Measurements from ENCODE around the gene SERINC4.
"Not testable (repeated sequence)": the region's sequence is repeated elsewhere in the genome, so short reads cannot be mapped to it uniquely, and the experiment has no call there.

The SERINC4 gene

DNA sequence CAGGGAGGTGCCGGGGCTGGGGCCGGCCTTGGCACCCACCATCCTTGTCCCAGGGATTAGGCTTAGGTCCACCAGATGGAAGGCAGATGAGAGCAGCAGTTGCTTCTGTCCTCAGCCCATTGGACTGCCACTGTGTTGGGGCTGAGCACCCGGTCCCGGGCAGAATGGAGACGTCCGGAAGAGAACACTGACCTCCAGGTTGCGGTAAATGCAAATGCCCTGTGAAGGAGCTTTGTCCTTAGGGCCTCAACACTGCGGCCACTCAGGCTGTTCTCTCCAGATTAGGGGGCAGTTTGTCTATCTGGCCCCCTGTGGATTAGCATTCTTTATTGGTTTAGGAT lies at the start of gene SERINC4:
Gene SERINC4, minus strand, starts transcription at position 276 of the 341 bp plus-strand sequence. Its CDS starts 234 bp downstream, at position 42.
- no peak for DNase-seq (ENCODE audit: low spot score)

DNA sequence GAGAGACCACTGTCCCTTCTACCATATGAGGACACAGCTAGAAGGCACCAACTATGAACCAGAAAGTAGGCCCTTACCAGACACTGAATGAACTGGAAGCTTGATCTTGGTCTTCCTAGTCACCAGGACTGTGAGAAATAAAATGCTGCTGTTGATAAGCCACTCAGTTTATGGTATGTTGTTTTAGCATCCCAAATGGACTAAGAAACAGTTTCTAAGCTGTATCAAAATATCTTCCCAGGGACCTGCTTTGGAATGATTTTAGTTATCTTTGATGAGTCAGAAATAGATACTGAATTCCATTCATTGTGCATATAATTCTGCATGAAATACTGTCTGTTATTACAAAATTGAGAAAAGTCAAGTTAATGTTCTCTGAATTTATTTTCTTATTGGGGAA lies 45.4 kb upstream of the SERINC4 start:
- DNase-seq (ENCODE audit: low spot score) = no peak

DNA sequence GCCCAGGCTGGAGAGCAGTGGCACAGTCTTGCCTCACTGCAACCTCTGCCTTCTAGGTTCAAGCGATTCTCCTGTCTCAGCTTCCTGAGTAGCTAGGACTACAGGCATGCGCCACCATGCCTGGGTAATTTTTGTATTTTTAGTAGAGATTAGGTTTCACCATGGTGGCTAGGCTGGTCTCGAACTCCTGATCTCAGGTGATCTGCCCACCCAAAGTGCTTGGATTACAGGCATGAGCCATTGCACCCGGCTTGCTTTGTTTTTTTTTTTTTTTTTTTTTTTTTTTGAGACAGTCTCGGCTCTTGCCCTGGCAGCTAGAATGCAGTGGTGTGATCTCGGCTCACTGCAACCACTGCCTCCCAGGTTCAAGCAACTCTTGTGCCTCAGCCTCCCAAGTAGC lies 32.5 kb upstream of the SERINC4 start:
- DNase-seq (ENCODE audit: low spot score) = not testable (repeated sequence)

DNA sequence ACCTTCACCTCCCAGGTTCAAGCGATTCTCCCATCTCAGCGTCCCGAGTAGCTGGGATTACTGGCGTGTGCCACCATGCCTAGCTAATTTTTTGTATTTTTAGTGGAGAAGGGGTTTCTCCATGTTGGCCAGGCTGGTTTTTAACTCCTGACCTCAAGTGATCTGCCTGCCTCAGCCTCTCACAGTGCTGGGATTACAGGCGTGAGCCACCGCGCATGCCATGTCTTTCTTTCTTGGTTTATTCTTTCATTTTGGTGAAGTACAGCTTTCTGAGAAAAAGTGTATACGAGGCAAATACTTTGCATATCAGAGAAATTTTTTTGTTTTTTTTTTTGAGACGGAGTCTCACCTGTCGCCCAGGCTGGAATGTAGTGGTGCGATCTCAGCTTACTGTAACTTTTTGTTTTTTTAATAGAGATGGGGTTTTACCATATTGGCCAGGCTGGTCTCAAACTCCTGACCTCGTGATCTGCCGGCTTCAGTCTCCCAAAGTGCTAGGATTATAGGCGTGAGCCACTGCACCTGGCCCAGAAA lies 31.6 kb upstream of the SERINC4 start:
- not testable (repeated sequence) for DNase-seq (ENCODE audit: low spot score)

DNA sequence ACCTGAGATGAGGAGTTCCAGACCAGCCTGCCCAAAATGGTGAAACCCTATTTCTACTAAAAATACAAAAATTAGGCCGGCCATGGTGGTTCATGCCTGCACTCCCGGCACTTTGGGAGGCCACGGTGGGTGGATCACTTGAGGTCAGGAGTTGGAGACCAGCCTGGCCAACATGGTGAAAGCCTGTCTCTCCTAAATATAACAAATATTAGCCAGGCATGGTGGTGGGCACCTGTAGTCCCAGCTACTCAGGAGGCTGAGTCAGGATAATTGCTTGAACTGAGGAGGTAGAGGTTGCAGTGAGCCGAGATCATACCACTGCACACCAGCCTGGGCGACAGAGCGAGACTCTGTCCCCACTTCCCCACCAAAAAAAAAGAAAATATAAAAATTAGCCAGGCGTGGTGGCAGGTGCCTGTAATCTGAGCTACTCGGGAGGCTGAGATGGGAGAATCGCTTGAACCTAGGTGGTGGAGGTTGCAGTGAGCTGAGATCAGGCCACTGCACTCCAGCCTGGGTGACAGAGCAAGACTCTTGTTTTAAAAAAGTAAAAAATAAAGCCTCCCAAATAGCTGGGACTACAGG lies 30.8 kb upstream of the SERINC4 start:
- DNase-seq (ENCODE audit: low spot score) = not testable (repeated sequence)

DNA sequence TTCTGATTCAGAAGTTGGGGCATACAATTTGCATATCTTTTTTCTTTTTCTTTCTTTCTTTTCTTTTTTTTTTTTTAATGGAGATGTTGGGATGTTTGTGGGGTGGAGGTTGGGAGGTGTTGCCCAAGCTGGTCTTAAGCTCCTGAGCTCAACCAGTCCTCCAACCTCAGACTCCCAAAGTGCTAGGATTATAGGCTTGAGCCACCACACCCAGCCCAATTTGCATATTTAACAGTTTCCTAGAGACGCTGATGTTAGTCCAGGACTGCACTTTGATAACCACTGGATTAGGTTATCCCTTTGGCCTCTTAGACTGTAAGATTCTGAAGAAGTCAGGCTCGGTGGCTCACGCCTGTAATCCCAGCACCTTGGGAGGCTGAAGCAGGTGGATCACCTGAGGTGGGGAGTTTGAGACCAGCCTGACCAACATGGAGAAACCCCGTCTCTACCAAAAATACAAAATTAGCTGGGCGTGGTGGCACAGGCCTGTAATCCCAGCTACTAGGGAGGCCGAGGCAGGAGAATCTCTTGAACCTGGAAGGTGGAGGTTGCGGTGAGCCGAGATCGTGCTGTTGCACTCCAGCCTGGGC lies 30.0 kb upstream of the SERINC4 start:
- DNase-seq (ENCODE audit: low spot score) = not testable (repeated sequence)

DNA sequence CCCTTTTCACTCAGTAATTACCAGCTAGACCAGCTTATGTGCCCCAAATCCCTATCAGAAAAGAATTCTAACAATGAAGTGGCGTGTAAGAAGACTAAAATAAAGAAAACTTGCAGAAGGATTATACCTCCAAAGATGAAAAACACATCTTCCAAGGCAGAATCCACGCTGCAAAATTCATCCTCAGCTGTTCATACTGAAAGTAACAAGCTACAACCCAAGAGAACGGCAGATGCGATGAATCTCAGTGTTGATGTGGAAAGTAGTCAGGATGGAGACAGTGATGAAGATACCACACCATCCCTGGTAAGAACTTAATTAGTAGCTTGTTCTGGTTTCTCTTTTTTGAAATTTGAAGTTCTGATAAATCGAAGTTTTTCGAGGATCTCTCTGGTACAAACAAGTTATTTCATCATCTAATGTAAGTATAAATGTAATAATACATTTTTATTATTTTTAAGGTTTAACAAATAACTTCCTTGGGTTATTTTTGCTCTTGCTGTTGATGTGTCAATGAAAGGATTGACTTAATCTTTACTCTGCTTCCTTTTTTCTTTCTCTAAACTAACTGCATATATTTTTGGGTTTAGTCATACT lies 28.1 kb upstream of the SERINC4 start:
- peak; percentile 27 for DNase-seq (ENCODE audit: low spot score)

DNA sequence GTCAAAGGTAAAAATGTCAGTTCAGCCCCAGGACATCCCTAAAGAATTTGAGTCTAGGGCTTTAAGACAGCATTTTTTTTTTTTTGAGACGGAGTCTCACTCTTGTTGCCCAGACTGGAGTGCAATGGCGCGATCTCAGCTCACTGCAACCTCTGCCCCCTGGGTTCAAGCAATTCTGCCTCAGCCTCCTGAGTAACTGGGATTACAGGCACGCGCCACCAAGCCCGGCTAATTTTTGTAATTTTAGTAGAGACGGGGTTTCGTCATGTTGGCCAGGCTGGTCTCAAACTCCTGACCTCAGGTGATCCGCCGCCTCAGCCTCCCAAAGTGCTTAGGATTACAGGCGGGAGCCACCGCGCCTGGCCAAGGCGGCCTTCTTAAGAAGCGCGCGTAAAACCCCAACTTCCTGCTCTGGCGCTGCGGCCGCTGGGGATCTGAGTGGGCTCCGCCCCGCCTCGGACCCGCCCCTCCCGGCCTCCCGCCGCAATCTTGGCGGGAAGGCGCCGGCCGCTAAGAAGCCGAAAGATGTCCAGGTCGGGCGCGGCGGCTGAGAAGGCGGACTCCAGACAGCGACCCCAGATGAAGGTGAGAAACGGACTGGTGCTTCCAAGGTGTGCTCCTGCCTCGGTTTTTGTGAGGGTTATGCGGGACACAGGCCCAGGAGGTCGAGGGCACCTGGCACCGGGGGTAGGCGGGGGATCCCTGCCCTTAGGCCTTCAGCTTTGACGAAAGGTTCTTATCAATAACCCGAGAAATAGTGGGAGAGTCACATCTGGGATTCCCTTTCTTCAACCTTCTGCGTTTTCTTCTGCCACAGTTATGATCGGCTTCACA lies 26.7 kb upstream of the SERINC4 start, which contains the start of gene WDR76:
Gene WDR76, plus strand, starts transcription at position 495 of the 834 bp plus-strand sequence. Its CDS starts 31 bp downstream, at position 526.
- DNase-seq (ENCODE audit: low spot score) = peak; percentile 92

DNA sequence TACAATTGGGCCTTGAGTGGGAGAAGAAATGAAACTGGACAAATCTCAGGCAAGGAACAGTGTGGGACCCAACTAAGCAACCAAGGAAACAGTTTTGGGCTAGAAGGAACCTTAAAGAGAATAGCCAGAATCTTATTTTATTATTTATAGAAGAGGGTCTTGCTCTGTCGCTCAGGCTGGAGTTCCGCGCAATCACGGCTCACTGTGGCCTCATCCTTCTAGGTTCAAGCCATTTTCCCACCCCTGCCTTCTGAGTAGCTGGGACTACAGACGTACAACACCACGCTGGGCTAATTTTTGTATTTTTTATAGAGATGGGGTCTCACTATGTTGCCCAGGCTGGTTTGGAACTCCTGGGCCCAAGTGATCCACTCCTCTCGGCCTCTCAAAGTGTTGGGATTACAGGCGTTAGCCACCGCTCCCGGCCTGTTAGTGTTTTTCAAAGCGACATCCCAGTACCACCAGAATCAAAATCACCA lies 26.0 kb upstream of the SERINC4 start:
- DNase-seq (ENCODE audit: low spot score) = no peak

DNA sequence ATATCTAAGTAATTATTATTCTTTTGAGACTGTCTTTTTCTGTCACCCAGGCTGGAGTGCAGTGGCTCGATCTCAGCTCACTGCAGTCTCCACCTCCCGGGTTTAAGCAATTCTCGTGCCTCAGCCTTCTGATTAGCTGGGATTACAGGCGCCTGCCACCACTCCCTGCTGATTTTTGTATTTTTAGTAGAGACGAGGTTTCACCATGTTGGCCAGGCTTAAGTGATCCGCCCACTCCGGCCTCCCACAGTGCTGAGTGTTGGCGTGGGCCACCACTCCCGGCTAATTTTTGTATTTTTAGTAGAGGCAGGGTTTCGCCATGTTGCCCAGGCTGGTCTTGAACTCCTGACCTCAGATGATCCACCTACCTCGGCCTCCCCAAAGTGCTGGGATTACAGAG lies 25.3 kb upstream of the SERINC4 start:
- not testable (repeated sequence) for DNase-seq (ENCODE audit: low spot score)

DNA sequence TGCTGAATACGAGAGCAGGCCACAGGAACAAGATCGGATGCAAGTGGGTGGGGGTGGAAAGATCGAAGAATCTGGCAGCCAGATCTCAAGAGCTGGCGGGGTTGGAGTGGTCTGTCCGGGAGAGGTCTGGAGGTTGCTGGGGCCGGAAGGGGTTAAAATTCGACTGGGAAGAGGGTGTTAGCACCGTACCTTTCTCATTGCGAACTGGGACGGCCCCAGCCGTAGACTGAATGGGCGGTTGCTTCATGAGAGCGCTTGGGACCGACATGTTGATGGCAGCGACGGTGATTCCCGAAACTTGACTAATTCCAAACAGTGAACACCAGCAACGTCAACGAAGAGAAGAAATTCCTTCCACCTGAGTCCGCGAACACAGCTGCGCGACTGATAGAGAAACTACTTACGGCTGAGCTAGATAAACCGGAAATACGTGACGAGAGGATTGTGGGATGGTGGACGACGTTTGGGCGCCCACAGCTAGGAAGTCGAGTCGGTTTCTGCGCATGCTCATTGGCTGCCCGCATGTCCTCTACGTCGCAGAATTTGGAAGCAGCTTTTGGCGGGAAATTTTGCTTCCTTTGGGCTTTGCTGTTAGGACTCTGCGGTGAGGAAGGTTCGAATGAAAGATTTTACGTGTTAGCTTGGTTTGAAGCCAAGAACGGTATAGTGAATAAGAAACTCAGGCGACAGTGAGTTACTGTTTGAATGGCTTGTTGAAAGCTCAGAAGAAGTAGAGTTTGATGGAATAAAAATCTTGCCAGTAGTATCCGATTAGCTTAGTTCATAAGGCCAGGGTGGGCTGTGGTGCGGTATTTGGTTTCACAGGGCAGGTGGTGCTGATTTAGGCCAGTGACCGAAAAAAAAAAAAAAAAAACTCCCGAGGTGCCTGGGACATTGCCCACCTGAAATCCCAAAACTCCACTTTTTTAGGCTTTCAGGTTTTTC lies 24.6 kb upstream of the SERINC4 start, which contains the start of gene MFAP1:
Gene MFAP1, minus strand, starts transcription at position 389 of the 945 bp plus-strand sequence. Its CDS starts 121 bp downstream, at position 268.
- DNase-seq (ENCODE audit: low spot score) = peak; percentile 99

DNA sequence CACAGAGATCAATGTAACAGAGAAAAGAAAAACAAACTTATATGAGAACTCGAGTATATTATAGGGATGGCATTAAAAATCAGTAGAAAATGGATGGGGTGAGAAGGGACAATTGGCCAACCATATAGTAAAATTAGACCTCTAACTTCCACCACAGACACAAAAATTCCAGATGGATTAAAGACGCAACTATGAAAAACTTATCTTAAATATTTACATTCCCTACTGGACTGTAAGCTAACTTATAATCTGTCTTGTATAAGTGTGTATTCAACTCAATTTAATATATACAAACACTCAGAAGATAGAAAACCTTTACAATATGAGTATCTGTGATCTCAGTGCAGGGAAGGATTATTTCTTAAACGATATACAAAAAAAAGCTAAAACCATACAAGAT lies 21.5 kb upstream of the SERINC4 start:
- DNase-seq (ENCODE audit: low spot score) = no peak

DNA sequence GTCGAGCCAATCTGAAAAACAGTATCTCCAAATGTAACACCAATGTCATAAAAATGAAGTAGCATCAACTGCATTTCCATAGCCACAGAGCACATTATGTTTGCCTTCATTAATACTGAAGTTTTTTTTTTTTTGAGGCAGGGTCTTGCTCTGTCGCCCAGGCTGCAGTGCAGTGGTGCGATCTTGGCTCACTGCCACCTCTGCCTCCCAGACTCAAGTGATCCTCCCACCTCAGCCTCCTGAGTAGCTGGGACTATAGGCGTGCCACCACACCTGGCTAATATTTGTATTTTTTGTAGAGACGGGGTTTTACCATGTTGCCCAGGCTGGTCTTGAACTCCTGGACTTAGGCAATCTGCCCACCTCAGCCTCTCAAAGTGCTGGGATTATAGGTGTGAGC lies 15.0 kb upstream of the SERINC4 start:
- DNase-seq (ENCODE audit: low spot score) = not testable (repeated sequence)

DNA sequence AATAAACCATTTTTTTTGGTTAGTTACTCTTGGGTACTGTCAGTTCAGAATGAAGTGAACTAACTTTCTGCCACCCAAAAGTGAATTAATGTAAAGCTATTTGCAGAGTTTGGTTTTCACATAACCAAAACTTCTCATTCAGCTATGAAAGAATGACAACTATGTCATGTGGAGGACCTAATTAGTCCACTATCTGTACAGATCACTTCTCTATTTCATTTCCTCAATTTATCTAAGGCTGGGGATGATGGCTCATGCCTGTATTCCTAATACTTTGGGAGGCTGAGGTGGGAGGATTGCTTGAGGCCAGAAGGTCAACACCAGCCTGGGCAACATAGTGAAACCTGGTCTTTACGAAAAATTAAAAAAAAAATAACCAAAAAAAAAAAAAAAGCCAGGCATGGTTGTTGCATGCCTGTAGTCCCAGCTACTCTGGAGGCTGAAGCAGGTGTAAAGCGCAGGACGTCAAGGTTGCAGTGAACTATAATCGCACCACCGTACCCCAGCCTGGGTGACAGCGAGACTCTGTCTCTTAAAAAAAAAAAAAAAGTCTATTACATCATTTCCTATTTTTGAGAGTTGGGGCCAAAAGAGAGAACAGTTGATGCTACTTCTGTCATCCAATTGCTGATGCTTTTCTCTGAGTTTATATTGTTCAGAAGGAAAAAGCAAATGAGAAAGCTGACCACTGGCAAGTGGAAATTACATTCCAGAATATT lies 9.1 kb upstream of the SERINC4 start:
- no peak for DNase-seq (ENCODE audit: low spot score)

DNA sequence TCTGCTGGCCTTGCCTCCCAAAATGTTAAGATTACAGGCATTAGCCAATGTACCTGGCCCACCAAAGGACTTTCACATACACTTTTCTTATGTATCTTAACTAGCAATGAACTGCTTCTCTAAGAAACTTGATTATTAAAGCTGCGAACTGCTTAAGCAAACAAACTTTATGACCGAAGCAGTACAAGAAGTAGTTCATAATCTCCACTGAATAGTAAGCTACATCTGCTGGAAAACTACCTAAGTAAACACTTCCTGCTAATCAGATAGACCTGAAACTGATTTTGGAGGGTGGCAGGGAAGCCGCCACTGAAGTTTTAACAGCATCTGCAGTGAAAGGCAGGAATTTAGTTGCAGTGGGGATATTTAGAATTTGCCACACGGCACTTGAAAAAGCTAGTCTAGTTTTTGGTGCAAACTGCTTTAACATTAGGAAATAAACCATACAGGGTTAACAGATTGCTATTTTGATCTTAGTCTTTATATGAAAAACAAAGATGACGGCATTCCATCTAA lies 8.5 kb upstream of the SERINC4 start:
- no peak for DNase-seq (ENCODE audit: low spot score)

DNA sequence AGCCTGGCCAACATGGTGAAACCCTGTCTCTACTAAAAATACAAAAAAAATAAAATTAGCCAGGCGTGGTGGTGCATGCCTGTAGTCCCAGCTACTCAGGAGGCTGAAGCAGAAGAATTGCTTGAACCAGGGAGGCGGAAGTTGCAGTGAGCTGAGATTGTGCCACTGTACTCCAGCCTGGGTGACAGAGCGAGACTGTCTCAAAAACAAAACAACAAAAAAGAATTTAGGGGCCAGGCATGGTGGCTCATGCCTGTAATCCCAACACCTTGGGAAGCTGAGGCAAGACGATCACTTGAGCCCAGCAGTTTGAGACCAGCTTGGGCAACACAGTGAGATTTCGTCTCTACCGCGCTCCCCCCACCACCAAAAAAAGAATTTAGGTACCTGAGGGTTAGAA lies 2.7 kb upstream of the SERINC4 start:
- not testable (repeated sequence) for DNase-seq (ENCODE audit: low spot score)

DNA sequence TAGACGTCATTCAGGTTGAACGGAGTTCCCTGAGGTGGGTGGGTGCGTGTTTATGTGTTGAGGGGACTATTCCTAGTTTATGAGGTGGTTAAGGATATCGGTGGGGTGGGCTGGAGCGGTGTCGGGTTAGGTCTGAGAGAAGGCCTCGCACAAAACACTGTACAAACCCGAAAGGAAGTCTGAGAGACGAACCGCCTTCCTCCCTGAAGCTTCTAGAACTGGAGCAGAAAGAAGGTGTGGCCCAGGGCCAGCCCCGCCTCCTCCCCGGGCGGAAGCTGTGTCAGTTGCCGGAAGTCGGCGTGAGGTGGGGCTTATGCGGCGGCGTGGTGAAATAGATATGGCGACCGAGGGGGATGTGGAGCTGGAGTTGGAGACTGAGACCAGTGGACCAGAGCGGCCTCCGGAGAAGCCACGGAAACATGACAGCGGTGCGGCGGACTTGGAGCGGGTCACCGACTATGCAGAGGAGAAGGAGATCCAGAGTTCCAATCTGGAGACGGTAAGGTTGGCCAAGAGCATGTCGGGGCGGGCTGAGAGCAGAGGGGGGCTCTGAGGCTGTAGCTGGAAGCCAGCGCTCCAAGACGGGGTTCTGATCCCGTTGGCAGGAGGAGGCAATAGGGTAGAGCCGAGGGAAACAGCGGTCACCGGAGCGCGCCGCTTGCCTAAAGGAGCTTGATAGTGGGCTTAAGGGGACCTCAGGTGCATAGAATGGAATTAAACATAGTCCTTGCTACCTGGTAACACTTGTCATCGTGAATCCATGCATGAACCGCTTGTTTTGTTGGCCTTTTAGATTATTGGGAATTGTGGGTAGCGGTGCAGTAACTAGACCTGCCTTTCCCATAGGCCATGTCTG lies 494 bp upstream of the SERINC4 start, which contains the start of gene HYPK:
Gene HYPK, plus strand, starts transcription at position 314 of the 856 bp plus-strand sequence. Its CDS starts 24 bp downstream, at position 338.
- peak; percentile 92 for DNase-seq (ENCODE audit: low spot score)

DNA sequence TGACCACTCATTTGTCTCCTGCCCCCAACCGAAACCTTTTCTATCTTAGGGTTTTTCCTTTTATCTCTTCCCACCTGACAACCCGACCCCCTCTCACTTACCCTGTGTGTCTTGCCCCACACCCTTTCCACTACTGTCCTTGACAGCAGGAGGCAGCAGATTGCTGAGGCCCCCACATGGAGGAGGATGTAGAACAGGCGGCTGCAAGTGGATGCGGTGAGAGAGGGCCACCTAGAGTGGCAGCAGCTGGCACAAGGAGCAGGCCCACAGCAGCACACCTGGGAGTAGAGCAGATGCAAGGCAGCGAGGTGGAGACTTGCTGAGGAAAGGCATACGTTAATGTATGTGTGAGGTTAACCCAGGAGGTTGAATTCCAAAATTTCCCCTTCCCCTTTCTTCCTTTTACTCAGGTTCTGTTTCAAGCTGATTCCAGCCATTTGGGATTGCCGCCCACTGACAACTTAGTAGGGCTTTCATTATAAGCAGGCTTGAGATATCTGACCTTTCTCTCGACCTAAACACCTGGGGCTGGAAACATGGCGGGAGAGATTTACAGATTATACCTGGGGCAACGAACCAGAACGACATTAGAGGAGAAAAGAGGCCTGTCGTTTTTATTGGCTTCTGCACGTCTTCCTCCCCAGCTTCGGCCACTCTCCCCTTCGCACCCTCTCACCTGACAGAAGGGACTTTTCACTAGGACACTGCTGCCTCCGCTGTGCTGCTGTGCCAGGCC lies 643 bp downstream of the SERINC4 start:
- DNase-seq (ENCODE audit: low spot score) = no peak
